Activated CD8-positive, alpha-beta T cell treated with anti-CD3 and anti-CD28 coated beads for 36 hours (primary cell): ENCODE measurements around the gene SF3B1. TPM values are rescaled to one million over a fixed set of nuclear protein-coding genes. Genes with fewer than 3 reads are reported as not detected.

ENCODE experiments used
- ATAC-seq: fragments of 200-7000 bp; cut with Tn5 transposase; one replicate; pipeline ENCODE4 v1.10.0; 2021; ENCODE audit warnings: mild to moderate bottlenecking, moderate library complexity
- CTCF ChIA-PET: fragments of 350-600 bp; sonication (Branson Sonifier 250); formaldehyde crosslinking; loops from one replicate; lab custom pipeline; 2021; ENCODE audit warnings: antibody characterized with exemption; lab: Charles Lee
- POLR2A ChIA-PET: fragments of 350-600 bp; sonication (Branson Sonifier 250); formaldehyde crosslinking; loops from one replicate; lab custom pipeline; 2021; ENCODE audit warnings: antibody characterized with exemption; lab: Charles Lee
- DNase-seq: peaks from one replicate; pipeline ENCODE4 v3.0.0-alpha.2; 2020
- H3K27ac Mint-ChIP-seq: one replicate; pipeline ENCODE4 v1.8.0; 2021; ENCODE audit warnings: mild to moderate bottlenecking, mixed read lengths
- H3K27me3 Mint-ChIP-seq: one replicate; pipeline ENCODE4 v1.8.0; 2021; ENCODE audit warnings: mixed read lengths
- H3K36me3 Mint-ChIP-seq: one replicate; pipeline ENCODE4 v1.8.0; 2021; ENCODE audit warnings: low read depth, mixed read lengths
- H3K4me1 Mint-ChIP-seq: one replicate; pipeline ENCODE4 v1.8.0; 2021; ENCODE audit warnings: low read depth, mixed read lengths
- H3K4me3 Mint-ChIP-seq: one replicate; pipeline ENCODE4 v1.8.0; 2021; ENCODE audit warnings: mild to moderate bottlenecking, moderate library complexity, mixed read lengths
- H3K9me3 Mint-ChIP-seq: one replicate; pipeline ENCODE4 v1.8.0; 2021; ENCODE audit warnings: mixed read lengths
- CTCF ChIP-seq: fragments of 200-600 bp; IDR thresholded peaks from one replicate; pipeline ENCODE4 v1.8.0; 2022; ENCODE audit warnings: antibody characterized with exemption, mild to moderate bottlenecking
- intact Hi-C: fragments of 100-400 bp; cut with micrococcal nuclease; formaldehyde crosslinking; loops from one replicate; pipeline ENCODE4 v1.10.0; 2022
- total RNA-seq, 2 experiments: library from RNA; stranded (reverse); gene quantifications; one replicate each; pipeline ENCODE4 v1.2.3, GENCODE V29; 2021

Gene SF3B1
- total RNA-seq, 2 experiments from 2014 or later = 235 to 253 TPM

- CTCF ChIA-PET = interaction anchor here (0.5 to 1.6 kb wide), 9 partner anchors 9 to 249 kb away, joined by 3 to 5 read pairs (median 3); no protein-coding TSS in a partner anchor
- intact Hi-C loops = loop anchor here (5.0 kb wide), 1 partner anchor 33 kb away; no protein-coding TSS in a partner anchor
- peak; percentile 26 for DNase-seq
- no peak overlapping the region for H3K4me3 Mint-ChIP-seq
- ATAC-seq = peak; percentile 71
- TF ChIP-seq CTCF = no peak
- H3K36me3 Mint-ChIP-seq = no peaks in the 10 kb centered on the region
- peak overlapping the region; percentile 18 for H3K27ac Mint-ChIP-seq
- H3K4me1 Mint-ChIP-seq = peaks cover 37% of the 10 kb centered on the region
- POLR2A ChIA-PET = interaction anchor here (0.8 to 1.2 kb wide), 6 partner anchors 9 to 233 kb away, joined by 3 to 4 read pairs (median 3); no protein-coding TSS in a partner anchor
- H3K27me3 Mint-ChIP-seq = no peaks in the 10 kb centered on the region
- H3K9me3 Mint-ChIP-seq = peaks cover 8% of the 10 kb centered on the region
Measured at GRCh38 chr2:197360744-197361156, 74.1 kb downstream of the SF3B1 start.

GRCh38 chr2:197359859-197360258, 75.0 kb downstream of the SF3B1 start:
- DNase-seq = no peak
- ChIA-PET CTCF (interaction anchor here (1.0 to 2.9 kb wide), 5 partner anchors 8 to 246 kb away, joined by 3 to 8 read pairs (median 3); no protein-coding TSS in a partner anchor), POLR2A (interaction anchor here (0.9 kb wide), 1 partner anchor 55 kb away, joined by 4 read pairs; no protein-coding TSS in a partner anchor)
- peaks cover 8% of the 10 kb centered on the region for H3K9me3 Mint-ChIP-seq
- intact Hi-C loops = loop anchor here (5.0 kb wide), 1 partner anchor 33 kb away; no protein-coding TSS in a partner anchor
- H3K4me1 Mint-ChIP-seq = peaks cover 37% of the 10 kb centered on the region
- no peak for TF ChIP-seq CTCF
- ATAC-seq = no peak
- H3K4me3 Mint-ChIP-seq = no peak overlapping the region
- no peaks in the 10 kb centered on the region for H3K36me3 Mint-ChIP-seq
- no peaks in the 10 kb centered on the region for H3K27me3 Mint-ChIP-seq
- H3K27ac Mint-ChIP-seq = no peak overlapping the region

- intact Hi-C loops = no loop called here
Measured at GRCh38 chr2:197358931-197359330, 75.9 kb downstream of the SF3B1 start.

GRCh38 chr2:197357986-197358385, 76.8 kb downstream of the SF3B1 start:
- CTCF ChIA-PET = interaction anchor here (0.7 to 2.9 kb wide), 8 partner anchors 14 to 244 kb away, joined by 3 to 8 read pairs (median 4); no protein-coding TSS in a partner anchor
- ATAC-seq = no peak
- POLR2A ChIA-PET = interaction anchor here (0.8 to 1.5 kb wide), 3 partner anchors 8 to 422 kb away, joined by 3 to 5 read pairs (median 3); no protein-coding TSS in a partner anchor
- H3K9me3 Mint-ChIP-seq = peaks cover 8% of the 10 kb centered on the region
- peaks cover 37% of the 10 kb centered on the region for H3K4me1 Mint-ChIP-seq
- no peak overlapping the region for H3K27ac Mint-ChIP-seq
- H3K27me3 Mint-ChIP-seq = no peaks in the 10 kb centered on the region
- DNase-seq = no peak
- H3K4me3 Mint-ChIP-seq = no peak overlapping the region
- no peak for TF ChIP-seq CTCF
- intact Hi-C loops = no loop called here
- no peaks in the 10 kb centered on the region for H3K36me3 Mint-ChIP-seq

More at GRCh38 chr2:197358931-197359330, 75.9 kb downstream of the SF3B1 start:
- TF ChIP-seq CTCF = no peak
- Mint-ChIP-seq H3K27me3 (no peaks in the 10 kb centered on the region), H3K4me1 (peaks cover 37% of the 10 kb centered on the region), H3K36me3 (no peaks in the 10 kb centered on the region), H3K9me3 (peaks cover 8% of the 10 kb centered on the region), H3K4me3 (no peak overlapping the region), H3K27ac (peak overlapping the region; percentile 11)
- ATAC-seq = peak; percentile 66
- ChIA-PET POLR2A (interaction anchor here (0.8 to 1.5 kb wide), 2 partner anchors 31 to 89 kb away, joined by 3 to 5 read pairs; no protein-coding TSS in a partner anchor), CTCF (interaction anchor here (0.8 to 2.9 kb wide), 7 partner anchors 15 to 245 kb away, joined by 3 to 8 read pairs (median 4); no protein-coding TSS in a partner anchor)
- peak; percentile 12 for DNase-seq

GRCh38 chr2:197356136-197356535, 78.7 kb downstream of the SF3B1 start:
- peak overlapping the region; percentile 1 for H3K4me3 Mint-ChIP-seq
- TF ChIP-seq CTCF = no peak
- no peaks in the 10 kb centered on the region for H3K27me3 Mint-ChIP-seq
- ChIA-PET POLR2A (interaction anchor here (0.6 to 1.2 kb wide), 3 partner anchors 10 to 229 kb away, joined by 3 to 7 read pairs (median 6); no protein-coding TSS in a partner anchor), CTCF (interaction anchor here (0.6 to 4.6 kb wide), 7 partner anchors 9 to 376 kb away, joined by 3 to 16 read pairs (median 4); no protein-coding TSS in a partner anchor)
- intact Hi-C loops = no loop called here
- peak; percentile 37 for ATAC-seq
- H3K36me3 Mint-ChIP-seq = no peaks in the 10 kb centered on the region
- peaks cover 8% of the 10 kb centered on the region for H3K9me3 Mint-ChIP-seq
- DNase-seq = peak; percentile 12
- H3K27ac Mint-ChIP-seq = no peak overlapping the region
- peaks cover 36% of the 10 kb centered on the region for H3K4me1 Mint-ChIP-seq
